Glutamatergic neuron (in vitro differentiated cells): ENCODE data around the gene ACTA2. TPM values are rescaled to one million over a fixed set of nuclear protein-coding genes. Genes with fewer than 3 reads are reported as not detected.

ENCODE experiments used
- DNase-seq: peaks from one replicate; pipeline ENCODE4 v3.0.0; 2022
- H3K27ac Mint-ChIP-seq: one replicate; pipeline ENCODE4 v1.8.0; 2020; ENCODE audit warnings: mild to moderate bottlenecking, mixed read lengths, inconsistent platforms; ENCODE audit not compliant: unreplicated experiment
- H3K27me3 Mint-ChIP-seq: one replicate; pipeline ENCODE4 v1.8.0; 2020; ENCODE audit warnings: mild to moderate bottlenecking, moderate library complexity, mixed read lengths, inconsistent platforms; ENCODE audit not compliant: unreplicated experiment
- H3K36me3 Mint-ChIP-seq: one replicate; pipeline ENCODE4 v1.8.0; 2020; ENCODE audit warnings: mild to moderate bottlenecking, mixed read lengths, inconsistent platforms; ENCODE audit not compliant: unreplicated experiment
- H3K4me1 Mint-ChIP-seq: one replicate; pipeline ENCODE4 v1.8.0; 2020; ENCODE audit warnings: mild to moderate bottlenecking, low read depth, mixed read lengths, inconsistent platforms; ENCODE audit not compliant: unreplicated experiment
- H3K4me3 Mint-ChIP-seq: one replicate; pipeline ENCODE4 v1.8.0; 2020; ENCODE audit warnings: mild to moderate bottlenecking, mixed read lengths, inconsistent platforms; ENCODE audit not compliant: unreplicated experiment
- H3K9me3 Mint-ChIP-seq: one replicate; pipeline ENCODE4 v1.8.0; 2020; ENCODE audit warnings: mild to moderate bottlenecking, moderate library complexity, mixed read lengths, inconsistent platforms; ENCODE audit not compliant: unreplicated experiment
- CTCF ChIP-seq: fragments of 200-600 bp; sonication (generic); IDR thresholded peaks from one replicate; pipeline ENCODE4 v1.5.0; 2021; ENCODE audit not compliant: partially characterized antibody, unreplicated experiment
- total RNA-seq: library from RNA; stranded (reverse); fragmentation: NEBNext Ultra II Directional; extraction: Animal tissue kit (Norgen Biotek cat#: 25700); gene quantifications from one replicate; pipeline ENCODE4 v1.2.1, GENCODE V29; 2021; ENCODE audit not compliant: unreplicated experiment

Gene ACTA2
- total RNA-seq, 1 donor from 2014 or later, result 4.3 TPM

- no peaks in the 10 kb centered on the region for H3K9me3 Mint-ChIP-seq
- no peak for DNase-seq
- peaks cover 8% of the 10 kb centered on the region for H3K36me3 Mint-ChIP-seq
- no peak overlapping the region for H3K27ac Mint-ChIP-seq
- peaks cover 3% of the 10 kb centered on the region for H3K4me1 Mint-ChIP-seq
- no peak overlapping the region for H3K4me3 Mint-ChIP-seq
- peaks cover 9% of the 10 kb centered on the region for H3K27me3 Mint-ChIP-seq
- no peak for TF ChIP-seq CTCF
These were observed 42.7 kb upstream of the ACTA2 start for GRCh38 chr10:88995156-88995876.

DNA sequence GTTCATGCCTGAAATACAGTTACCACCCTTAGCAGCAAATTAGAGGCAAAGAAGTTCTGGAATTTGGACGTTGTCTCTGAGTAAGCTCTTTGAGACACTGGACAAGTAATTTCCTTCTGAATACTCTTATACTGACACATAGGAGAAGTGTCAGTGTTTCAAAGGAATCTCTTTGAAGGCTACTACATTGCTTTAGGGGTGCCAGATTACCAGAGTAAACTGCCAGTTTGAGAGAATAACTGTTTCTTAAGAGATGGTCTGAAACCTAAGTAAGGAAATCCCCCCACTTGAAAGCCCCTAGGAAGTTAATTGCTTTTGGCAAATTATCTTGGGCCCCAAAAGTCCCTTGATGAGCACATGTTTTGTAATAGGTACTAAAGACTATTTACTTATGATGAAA is 41.4 kb upstream of the ACTA2 start:
- Mint-ChIP-seq H3K4me3 (no peak overlapping the region), H3K4me1 (peaks cover 3% of the 10 kb centered on the region), H3K27me3 (peaks cover 10% of the 10 kb centered on the region), H3K9me3 (no peaks in the 10 kb centered on the region), H3K36me3 (peaks cover 8% of the 10 kb centered on the region), H3K27ac (no peak overlapping the region)
- DNase-seq, result no peak
- no peak for TF ChIP-seq CTCF

DNA sequence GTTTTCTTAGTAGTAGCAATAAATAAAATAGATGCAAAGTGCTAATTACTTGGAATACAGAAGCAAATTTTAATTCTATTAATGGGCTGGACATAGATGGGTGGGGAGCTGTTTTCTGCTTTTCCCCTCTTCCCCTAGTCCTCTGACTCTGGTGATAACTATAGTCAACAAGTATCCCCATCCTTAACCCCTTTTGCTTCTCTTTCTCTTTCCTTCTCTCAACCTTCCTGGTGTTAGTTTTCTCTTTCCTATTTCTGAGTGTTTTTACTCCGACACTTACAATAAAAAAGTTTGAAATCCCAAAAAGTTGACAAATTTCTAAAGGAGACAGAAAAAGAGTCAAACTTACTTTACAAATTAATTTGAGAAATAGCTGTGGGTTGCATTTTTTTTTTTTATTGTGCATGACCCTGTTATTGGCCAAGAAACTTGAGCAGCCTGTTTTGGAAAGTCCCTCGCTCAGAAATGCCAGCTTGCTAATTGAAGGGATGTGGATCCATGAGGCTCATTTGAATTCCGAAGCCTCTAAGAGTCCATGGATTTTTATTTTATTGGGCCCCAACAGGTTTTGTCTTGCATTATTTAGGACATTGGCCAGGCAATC is 40.5 kb upstream of the ACTA2 start:
- Mint-ChIP-seq H3K9me3 (no peaks in the 10 kb centered on the region), H3K36me3 (peaks cover 8% of the 10 kb centered on the region), H3K27me3 (peaks cover 10% of the 10 kb centered on the region), H3K4me3 (no peak overlapping the region), H3K27ac (no peak overlapping the region), H3K4me1 (peaks cover 3% of the 10 kb centered on the region)
- no peak for DNase-seq
- no peak for TF ChIP-seq CTCF

GRCh38 chr10:88991899-88992320 is 39.3 kb upstream of the ACTA2 start:
- H3K27me3 Mint-ChIP-seq, result peaks cover 10% of the 10 kb centered on the region

More at GRCh38 chr10:88991899-88992320, 39.3 kb upstream of the ACTA2 start:
- Mint-ChIP-seq H3K4me1 (peaks cover 3% of the 10 kb centered on the region), H3K9me3 (no peaks in the 10 kb centered on the region), H3K27ac (no peak overlapping the region), H3K4me3 (peak overlapping the region; percentile 92), H3K36me3 (peaks cover 8% of the 10 kb centered on the region)
- no peak for TF ChIP-seq CTCF
- DNase-seq, result no peak
